ENCODE data around the gene SLC18B1. TPM values are rescaled to one million over a fixed set of nuclear protein-coding genes. Genes with fewer than 3 reads are reported as not detected.

SLC18B1 gene
- total and polyA plus RNA-seq, 2 of the 13 experiments (the other 11 are each of a cell fraction or from before 2014, with no cell fraction given): 11.4 to 13.8 TPM

DNA sequence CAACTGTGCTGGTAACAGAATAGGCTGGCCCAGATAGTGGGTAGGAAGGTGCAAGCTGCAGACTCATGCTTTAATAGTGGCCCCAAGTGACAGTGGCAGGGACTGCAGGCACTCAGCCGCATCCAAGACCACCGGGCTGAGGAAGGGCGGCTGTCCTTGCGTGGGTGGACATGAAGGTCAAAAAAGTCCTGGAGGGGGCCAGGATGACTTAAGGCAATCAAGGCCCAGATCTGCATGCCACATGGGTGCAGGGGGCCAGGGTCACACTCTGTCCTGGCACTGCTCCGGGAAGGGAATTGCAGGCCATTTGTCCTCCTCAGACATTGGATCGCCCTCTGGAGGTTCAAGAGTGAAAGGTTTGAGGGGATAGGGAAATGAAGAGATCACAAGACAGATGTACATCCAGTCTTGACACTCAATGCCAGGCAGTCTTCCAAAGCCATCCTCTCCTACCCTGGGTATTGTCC lies 30.4 kb downstream of the SLC18B1 start:
- Histone ChIP-seq H3K4me2 (ENCODE audit: low read depth, low read length) (peak overlapping the region; percentile 84), H2AFZ (ENCODE audit: low read length) (no peak overlapping the region), H4K20me1 (ENCODE audit: insufficient read depth, low read length) (no peaks in the 10 kb centered on the region), H3K27me3 (ENCODE audit: control insufficient read depth in 1 of 2, insufficient read depth in 2 of 2, low read length in 2 of 2) (no peaks in the 10 kb centered on the region), H3K9ac (ENCODE audit: insufficient read depth, low read depth, low read length) (no peak overlapping the region), H3K79me2 (ENCODE audit: insufficient read depth, low read length) (no peaks in the 10 kb centered on the region), H3K36me3 (replicated peaks in 1 of 2; ENCODE audit: control insufficient read depth in 1 of 2, insufficient read depth in 2 of 2, low read length in 2 of 2) (peaks cover 1 to 5% of the 10 kb centered on the region in 2 experiments; a peak in 2 of 5 replicates), H3K9me3 (ENCODE audit: low read length) (no peaks in the 10 kb centered on the region), H3K27ac (ENCODE audit: extremely low read length, insufficient read depth, low read length) (no peak overlapping the region), H3K4me1 (ENCODE audit: insufficient read depth, low read length) (no peaks in the 10 kb centered on the region), H3K4me3 (replicated peaks in 1 of 3; ENCODE audit: insufficient read depth in 1 of 3, low read depth in 2 of 3, low read length in 3 of 3) (peak overlapping the region; percentile 10 to 68 (median 29); a peak in 4 of 6 replicates)
- in situ Hi-C loops (cut with HindIII; ENCODE audit: extremely low pct_ligation_motif_present, low pct_unique_long_range_greater_than_20kb) (loop anchor here (5.0 kb wide), 2 partner anchors 96 to 236 kb away; no protein-coding TSS in a partner anchor), intact Hi-C loops (cut with micrococcal nuclease; ENCODE audit: unreplicated experiment) (loop anchor here (1.0 to 5.0 kb wide), 4 partner anchors 51 to 238 kb away; no protein-coding TSS in a partner anchor)
- no TSS peak for BruUV-seq (replicated peaks)
- ATAC-seq (peak; percentile 100), FAIRE-seq (peak; percentile 71), DNase-seq (ENCODE audit: low spot score) (peak; percentile 55)
- WGBS (ENCODE audit: low lambda C conversion rate): 0% methylated on average over 3 of the region's 6 CpGs
- ChIA-PET POLR2A (interaction anchor here (1.5 kb wide), 1 partner anchor 30 kb away, joined by 3 read pairs; the partner anchor contains the start of gene SLC18B1), CTCF (ENCODE audit: low intra/inter-chr PET ratio, low total read pairs) (interaction anchor here (0.8 to 3.8 kb wide), 4 partner anchors 53 to 489 kb away, joined by 3 to 80 read pairs (median 16); no protein-coding TSS in a partner anchor)
- TF ChIP-seq ZNF674 (CRISPR knock-in tag; IDR thresholded peaks at IDR 0.05; ENCODE audit: low read depth) (0 out of 2 replicates have a peak, but pooled peaks have one; percentile 51), STAG1 (CRISPR knock-in tag; IDR thresholded peaks at IDR 0.05) (peak; percentile 87), HIVEP1 (CRISPR knock-in tag; IDR thresholded peaks at IDR 0.05) (0 out of 2 replicates have a peak, but pooled peaks have one; percentile 27), MAX (IDR thresholded peaks at IDR 0.05) (peak; percentile 15; the same call in 1 of the 2 replicates), TBX2 (CRISPR knock-in tag; IDR thresholded peaks at IDR 0.05; ENCODE audit: borderline replicate concordance) (peak; percentile 45; the same call in 1 of the 2 replicates), HOXA3 (CRISPR knock-in tag; IDR thresholded peaks at IDR 0.05) (peak; percentile 27; the same call in 1 of the 2 replicates), YEATS4 (CRISPR knock-in tag; IDR thresholded peaks at IDR 0.05; ENCODE audit: borderline replicate concordance) (no peak), MYC (CRISPR knock-in tag; IDR thresholded peaks at IDR 0.05; ENCODE audit: borderline replicate concordance) (peak; percentile 27; the same call in 1 of the 2 replicates), ZNF772 (CRISPR knock-in tag; IDR thresholded peaks at IDR 0.05) (0 out of 2 replicates have a peak, but pooled peaks have one; percentile 39), ZMAT3 (CRISPR knock-in tag; conservative IDR thresholded peaks at IDR 0.05) (no peak), ZNF839 (CRISPR knock-in tag; IDR thresholded peaks at IDR 0.05; ENCODE audit: borderline replicate concordance) (0 out of 2 replicates have a peak, but pooled peaks have one; percentile 50), SIX1 (CRISPR knock-in tag; IDR thresholded peaks at IDR 0.05; ENCODE audit: borderline replicate concordance) (no peak), SALL1 (CRISPR knock-in tag; IDR thresholded peaks at IDR 0.05) (peak; percentile 90), ZMYM4 (CRISPR knock-in tag; IDR thresholded peaks at IDR 0.05) (peak; percentile 64), REPIN1 (CRISPR knock-in tag; IDR thresholded peaks at IDR 0.05; ENCODE audit: borderline replicate concordance, low read depth) (peak; percentile 49; the same call in 1 of the 2 replicates), SMAD1 (CRISPR knock-in tag; IDR thresholded peaks at IDR 0.05; ENCODE audit: borderline replicate concordance, low read depth) (peak; percentile 68; the same call in 1 of the 2 replicates), ASH2L (IDR thresholded peaks at IDR 0.05; ENCODE audit: insufficient read length, low read depth, low read length) (peak; percentile 42), ZNF788 (CRISPR knock-in tag; IDR thresholded peaks at IDR 0.05; ENCODE audit: borderline replicate concordance) (peak; percentile 63; the same call in 1 of the 2 replicates), ZNF644 (CRISPR knock-in tag; IDR thresholded peaks at IDR 0.05; ENCODE audit: low read depth) (0 out of 2 replicates have a peak, but pooled peaks have one; percentile 25), NRL (CRISPR knock-in tag; IDR thresholded peaks at IDR 0.05; ENCODE audit: borderline replicate concordance) (peak; percentile 49; the same call in 1 of the 2 replicates), GATAD2A (CRISPR knock-in tag; IDR thresholded peaks at IDR 0.05) (peak; percentile 51; the same call in 1 of the 2 replicates)
- TF ChIP-seq, protein P1, sequence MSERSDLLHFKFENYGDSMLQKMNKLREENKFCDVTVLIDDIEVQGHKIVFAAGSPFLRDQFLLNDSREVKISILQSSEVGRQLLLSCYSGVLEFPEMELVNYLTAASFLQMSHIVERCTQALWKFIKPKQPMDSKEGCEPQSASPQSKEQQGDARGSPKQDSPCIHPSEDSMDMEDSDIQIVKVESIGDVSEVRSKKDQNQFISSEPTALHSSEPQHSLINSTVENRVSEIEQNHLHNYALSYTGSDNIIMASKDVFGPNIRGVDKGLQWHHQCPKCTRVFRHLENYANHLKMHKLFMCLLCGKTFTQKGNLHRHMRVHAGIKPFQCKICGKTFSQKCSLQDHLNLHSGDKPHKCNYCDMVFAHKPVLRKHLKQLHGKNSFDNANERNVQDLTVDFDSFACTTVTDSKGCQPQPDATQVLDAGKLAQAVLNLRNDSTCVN (CRISPR knock-in tag; IDR thresholded peaks at IDR 0.05; ENCODE audit: borderline replicate concordance): no peak
- TF ChIP-seq, protein P2, sequence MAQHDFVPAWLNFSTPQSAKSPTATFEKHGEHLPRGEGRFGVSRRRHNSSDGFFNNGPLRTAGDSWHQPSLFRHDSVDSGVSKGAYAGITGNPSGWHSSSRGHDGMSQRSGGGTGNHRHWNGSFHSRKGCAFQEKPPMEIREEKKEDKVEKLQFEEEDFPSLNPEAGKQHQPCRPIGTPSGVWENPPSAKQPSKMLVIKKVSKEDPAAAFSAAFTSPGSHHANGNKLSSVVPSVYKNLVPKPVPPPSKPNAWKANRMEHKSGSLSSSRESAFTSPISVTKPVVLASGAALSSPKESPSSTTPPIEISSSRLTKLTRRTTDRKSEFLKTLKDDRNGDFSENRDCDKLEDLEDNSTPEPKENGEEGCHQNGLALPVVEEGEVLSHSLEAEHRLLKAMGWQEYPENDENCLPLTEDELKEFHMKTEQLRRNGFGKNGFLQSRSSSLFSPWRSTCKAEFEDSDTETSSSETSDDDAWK (CRISPR knock-in tag; IDR thresholded peaks at IDR 0.05): no peak

Data from HepG2 (cell line).